HPDE6-E6E7 (cell line): ENCODE measurements around the gene NPPC.
A peak's percentile ranks its signal among the peaks of the same experiment; 100 is the strongest.
"Not testable (repeated sequence)": the region's sequence is repeated elsewhere in the genome, so short reads cannot be mapped to it uniquely, and the experiment has no call there.

ENCODE experiments used
- DNase-seq: peaks from one replicate; pipeline ENCODE4 v3.0.0; 2011; ENCODE audit warnings: missing footprints; ENCODE audit errors: extremely low spot score

The NPPC gene

GRCh38 chr2:231926180-231926741 is at the start of gene NPPC:
Gene NPPC (minus strand): TSS chr2:231926396. CDS start chr2:231926249, 147 bp downstream.
- peak; percentile 44 for DNase-seq

GRCh38 chr2:231975001-231975400 is 48.8 kb upstream of the NPPC start:
- no peak for DNase-seq

GRCh38 chr2:231970461-231970860 is 44.3 kb upstream of the NPPC start:
- DNase-seq = no peak

DNA sequence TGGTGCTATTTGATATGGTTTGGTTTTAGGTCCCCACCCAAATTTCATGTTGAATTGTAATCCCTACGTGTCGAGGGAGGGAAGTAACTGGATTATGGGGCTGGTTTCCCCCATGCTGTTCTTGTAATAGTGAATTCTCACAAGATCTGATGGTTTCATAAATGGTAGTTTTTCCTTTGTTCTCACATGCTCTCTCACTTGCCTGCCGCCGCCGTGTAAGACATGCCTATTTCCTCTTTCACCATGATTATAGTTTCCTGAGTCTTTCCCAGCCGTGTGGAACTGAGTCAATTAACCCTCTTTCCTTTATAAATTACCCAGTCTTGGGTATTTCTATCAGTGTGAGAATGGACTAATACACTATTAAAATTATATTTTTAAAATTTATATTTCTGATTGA is 42.6 kb upstream of the NPPC start:
- DNase-seq = no peak

GRCh38 chr2:231966886-231967285 is 40.7 kb upstream of the NPPC start:
- DNase-seq = no peak

DNA sequence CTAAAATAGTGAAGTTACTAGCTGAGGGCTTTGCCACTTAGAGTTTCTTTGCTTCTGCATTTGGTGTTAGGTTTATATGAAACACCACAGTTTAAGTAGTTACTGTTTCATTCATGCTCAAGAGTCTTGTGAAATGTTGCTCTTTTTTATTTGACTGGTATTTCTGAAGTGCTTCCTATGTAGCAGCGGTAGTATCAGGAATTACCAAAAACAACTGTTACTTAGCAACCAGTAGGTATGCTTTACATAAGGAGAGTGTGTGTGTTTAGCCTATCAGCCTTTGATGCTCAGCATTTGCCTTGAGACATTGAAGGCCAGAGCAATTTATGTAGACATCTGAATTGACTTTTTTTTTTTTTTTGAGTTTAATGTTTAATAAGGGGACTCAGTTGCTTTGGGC is 38.9 kb upstream of the NPPC start:
- DNase-seq = no peak

DNA sequence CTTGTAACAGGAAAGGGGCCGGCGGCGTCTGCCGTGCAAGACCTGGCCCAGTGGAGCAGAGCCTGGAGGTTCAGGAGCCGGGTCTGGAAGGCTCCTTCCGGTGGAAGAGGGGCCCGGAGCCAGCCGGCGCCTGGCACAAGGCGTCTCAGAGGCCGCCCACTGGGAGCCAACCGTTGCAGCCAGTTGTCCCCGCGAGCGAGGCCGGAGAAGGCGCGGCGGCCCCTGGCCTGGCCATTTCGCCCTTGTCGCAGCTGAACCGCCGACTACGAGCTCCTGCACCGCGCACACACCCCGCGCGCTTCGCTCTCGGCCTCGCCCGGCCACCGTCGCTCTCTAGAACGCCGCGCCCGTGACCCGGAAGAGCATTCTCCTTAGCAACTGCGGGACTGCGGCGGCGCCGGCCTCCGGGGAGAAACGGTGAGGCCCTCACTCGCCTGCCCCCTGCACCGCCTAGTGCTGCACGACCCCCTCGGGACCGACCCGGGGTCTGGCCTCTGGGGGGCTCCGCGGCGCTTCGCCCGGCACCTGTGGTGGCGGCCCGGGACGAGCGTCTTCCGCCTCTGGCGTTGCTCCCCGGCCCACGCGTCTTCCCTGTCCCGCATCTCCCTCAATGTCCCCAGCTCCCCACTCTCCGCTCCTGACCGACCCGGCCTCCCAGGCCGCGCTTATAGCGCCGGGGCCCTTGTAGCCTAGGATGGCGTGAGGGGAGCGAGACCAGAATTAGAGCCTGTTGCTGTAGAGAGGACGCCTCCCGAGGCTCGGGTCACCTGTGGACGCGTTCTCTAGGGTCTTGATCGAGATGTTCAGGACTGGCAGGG is 35.4 kb upstream of the NPPC start, which contains the start of gene DIS3L2:
Gene DIS3L2 (plus strand): TSS at position 365 of the 818 bp plus-strand sequence. CDS start 53,215 bp downstream, outside the sequence.
- DNase-seq = peak; percentile 72

DNA sequence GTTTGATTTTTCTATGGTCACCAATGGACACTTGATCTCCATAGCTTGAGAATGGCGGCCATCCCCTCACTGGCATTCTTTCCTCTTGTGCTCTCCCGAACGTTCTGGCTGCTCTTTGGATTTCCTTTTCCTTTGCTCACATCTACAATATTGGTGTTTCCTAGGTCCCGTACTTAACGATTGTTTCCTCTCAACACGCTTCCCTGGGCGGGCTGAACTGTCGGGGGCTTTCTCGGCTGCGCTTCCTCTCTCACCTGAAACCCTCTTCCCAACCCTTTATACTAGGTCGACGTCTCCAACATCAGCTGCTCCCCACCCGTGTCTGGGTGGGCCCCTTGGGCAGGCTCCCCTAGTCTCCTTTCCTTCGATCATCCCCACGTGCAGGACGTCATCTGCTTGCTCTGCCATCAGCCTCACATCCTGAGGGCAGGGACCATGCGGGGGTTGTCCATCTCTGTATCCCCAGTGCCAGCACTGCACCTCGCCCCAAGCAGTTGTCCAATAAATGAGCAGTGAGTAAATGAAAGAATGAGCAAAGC is 34.7 kb upstream of the NPPC start:
- no peak for DNase-seq

DNA sequence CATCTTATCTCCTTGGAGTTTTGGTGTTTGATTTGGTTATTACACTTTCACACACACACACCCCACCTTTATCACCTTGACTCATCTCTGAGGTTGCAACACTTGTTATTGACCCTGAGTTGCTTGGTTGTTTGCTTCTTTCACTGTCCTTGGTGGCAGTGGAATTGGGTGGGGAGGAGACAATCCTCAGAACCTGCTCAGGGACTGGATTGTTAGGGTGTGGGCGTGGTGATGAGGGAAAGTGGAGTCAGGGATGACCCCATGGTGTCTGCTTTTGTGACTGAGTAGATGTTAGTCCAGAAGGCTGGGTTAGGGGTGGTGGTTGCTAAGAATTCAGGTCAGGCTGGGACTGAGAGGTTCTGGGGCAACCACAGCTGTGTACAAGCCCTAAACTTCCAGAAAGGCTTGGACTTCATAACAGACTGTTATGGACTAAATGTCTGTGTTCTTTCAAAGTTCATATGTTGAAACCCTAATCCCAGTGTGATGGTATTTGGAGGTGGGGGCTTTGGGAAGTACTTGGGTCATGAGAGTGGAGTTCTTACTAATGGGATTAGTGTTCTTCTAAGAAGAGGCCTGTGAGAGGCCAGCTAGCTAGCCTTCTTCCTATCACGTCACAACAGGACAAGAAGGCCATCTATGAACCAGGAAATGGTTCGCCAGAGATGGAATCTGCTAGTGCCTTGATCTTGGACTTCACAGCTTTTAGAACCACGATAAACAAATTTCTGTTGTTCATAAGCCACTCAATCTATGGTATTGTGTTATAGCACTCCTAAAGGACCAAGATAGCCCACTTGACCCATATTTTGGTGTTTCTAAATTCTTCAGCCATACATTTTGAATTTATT is 31.9 kb upstream of the NPPC start:
- no peak for DNase-seq

DNA sequence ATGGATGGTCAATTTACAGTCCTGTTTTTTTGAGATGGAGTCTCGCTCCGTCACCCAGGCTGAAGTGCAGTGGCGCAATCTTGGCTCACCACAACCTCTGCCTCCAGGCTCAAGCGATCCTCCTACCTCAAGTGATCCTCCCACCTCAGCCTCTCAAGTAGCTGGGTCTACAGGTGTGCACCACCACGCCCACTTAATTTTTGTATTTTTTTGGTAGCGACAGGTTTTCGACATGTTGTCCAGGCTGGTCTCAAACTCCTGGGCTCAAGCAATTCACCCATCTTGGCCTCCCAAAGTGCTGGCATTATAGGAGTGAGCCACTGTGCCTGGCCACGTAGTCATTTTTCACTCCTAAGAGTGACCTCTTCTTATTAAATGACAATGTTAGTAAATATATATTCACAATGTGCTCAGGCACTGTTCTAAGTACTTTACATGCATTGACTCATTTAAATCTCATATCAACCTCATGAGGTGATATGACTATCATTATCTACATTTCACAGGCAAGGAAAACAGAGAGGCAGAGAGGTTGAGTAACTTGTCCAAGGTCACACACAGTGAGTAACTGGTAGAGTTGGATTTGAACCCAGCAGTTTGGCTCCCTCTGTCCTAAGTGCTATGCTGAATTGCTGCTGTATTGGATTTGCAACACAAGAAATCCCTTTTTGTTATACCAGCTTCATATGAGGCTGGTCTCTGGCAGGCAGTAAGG is 29.7 kb upstream of the NPPC start:
- no peak for DNase-seq

- DNase-seq = no peak
Measured at GRCh38 chr2:231951452-231952035, 25.3 kb upstream of the NPPC start.

DNA sequence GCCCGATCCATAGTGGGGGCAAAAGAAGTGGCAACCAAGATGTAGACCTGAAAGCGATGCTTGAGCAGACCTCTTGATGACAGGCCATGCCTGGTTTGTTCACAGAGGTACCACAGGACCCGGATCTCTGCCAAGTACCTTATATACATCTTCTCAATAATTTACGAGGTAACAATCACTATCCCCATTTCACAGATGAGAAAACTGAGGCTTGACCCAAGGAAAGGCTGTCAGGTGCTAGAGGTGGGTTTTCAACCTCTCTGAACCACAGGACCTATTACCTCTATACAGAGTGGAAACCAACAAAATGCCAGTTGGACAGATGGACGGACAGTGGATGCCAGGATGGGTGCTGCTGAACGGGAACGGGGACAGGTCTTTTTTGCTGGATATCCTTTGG is 21.5 kb upstream of the NPPC start:
- no peak for DNase-seq

- DNase-seq = not testable (repeated sequence)
Measured at GRCh38 chr2:231947112-231947511, 20.9 kb upstream of the NPPC start.

DNA sequence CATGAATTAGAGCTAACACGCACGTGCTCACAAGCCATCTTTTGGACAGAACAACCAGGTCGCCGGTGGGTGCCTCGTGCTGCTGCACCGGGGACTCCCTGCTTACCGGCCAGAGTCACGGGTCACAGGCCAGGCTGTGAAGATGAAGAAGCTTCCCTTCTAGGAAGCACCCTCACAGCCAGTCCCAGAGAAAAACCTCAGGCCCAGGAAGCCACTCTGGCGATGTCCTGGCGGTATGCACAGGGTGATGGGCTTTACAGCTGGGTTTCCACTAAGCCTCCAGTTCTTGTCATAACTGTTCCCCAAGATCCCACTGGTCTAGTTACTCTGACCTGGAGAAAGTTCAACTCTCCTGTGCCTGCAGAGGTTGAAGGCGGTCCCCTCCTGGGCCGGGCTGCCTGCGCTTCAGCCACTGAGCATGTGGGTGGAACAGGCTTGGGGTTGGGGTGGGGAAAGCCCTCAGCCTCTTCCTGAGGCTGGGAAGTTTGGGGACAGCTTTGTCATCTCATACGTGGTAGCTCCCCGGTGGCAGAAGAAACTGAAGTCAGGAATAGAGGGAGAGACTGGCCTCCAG is 20.1 kb upstream of the NPPC start:
- DNase-seq = no peak

GRCh38 chr2:231942180-231942579 is 16.0 kb upstream of the NPPC start:
- DNase-seq = no peak

DNA sequence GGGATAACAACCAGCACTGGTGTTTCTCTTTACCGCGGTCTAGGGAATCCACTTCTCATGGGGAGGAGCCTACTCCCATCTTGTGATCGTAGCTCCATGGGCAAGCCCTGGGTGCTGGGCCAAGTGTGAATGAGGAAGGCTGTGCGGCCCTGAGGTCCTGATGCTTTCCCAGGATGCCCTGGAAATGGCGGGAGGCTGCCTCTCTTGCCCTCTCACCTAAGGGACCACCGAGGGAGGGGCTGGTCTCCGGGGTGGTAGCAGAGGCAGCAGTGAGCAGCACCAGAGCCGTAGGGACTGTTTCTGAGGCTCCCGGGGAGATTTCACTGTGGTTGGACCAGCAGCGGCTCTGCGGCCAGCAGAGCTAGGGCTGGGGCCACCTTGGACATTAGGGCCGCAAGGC is 15.5 kb upstream of the NPPC start:
- no peak for DNase-seq

- DNase-seq = no peak
Measured at GRCh38 chr2:231940795-231941194, 14.6 kb upstream of the NPPC start.

DNA sequence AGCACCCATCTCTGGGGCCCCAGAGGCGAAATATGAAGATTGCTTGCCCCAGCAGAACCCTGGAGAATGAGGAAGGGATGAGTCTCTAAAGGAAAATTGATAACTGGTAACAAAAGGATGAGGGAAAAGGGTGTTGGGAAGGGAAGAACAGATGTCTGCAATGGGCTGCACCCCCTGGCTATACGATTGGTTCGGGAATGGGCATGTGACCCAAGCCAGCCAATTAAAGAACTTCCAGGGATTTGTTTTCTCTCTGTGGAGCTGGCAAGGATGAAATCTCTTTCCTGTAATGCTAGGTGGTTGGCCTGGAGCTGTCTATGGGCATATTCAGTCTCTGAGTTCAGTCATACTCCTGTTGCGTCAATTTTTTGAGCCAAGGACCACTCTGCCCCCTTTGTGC is 12.8 kb upstream of the NPPC start:
- DNase-seq = no peak

- DNase-seq = no peak
Measured at GRCh38 chr2:231937057-231937456, 10.9 kb upstream of the NPPC start.

DNA sequence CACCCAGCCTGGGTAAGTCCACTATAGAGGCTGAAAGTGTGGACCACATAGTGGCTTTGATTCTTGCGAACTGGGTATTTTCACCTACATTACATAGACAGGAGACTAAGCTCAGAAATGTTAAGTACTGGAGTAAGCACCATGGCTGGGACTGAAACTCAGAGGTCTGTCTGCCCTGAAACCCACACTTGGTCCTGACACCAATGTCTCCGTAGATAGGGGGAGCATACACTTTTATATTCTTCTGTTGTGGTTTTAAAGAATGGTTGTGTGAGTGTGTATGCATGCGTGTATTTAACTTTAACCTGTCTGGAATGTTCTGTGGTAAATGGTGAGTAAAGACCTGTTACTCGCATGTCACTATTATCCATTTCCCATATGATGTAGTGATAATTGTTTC is 10.3 kb upstream of the NPPC start:
- DNase-seq = no peak

DNA sequence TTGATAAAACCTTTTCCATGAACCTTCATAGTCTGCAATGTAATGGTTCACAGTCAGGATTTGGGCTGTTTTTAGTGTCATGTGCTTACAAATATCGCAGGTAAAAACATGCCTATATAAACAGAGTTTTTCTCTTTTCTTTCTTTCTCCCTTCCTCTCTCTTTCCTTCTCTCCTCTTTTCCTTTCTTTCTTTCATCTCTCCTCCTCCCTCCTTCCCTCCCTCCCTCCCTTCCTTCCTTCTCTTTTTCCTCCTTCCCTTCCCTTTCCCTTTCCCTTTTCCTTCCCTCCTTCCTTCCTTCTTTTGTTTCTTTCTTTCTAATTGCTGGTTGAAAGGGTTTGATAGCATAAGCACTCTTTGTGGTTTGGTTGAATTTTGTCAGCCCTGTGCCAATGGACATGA is 9.6 kb upstream of the NPPC start:
- no peak for DNase-seq
